Heart left ventricle (tissue), 16 donors: ENCODE results near the gene TADA3. TPM values are rescaled to one million over a fixed set of nuclear protein-coding genes. Genes with fewer than 3 reads are reported as not detected.

ENCODE experiments used
- ATAC-seq, 4 donors: fragments of 200-7000 bp; cut with Tn5 transposase; one replicate each; pipeline ENCODE4 v1.9.1; 2020 to 2022; ENCODE audit warnings: moderate library complexity in 4 of 4, mild to moderate bottlenecking in 3 of 4, moderate number of reproducible peaks in 1 of 4
- DNase-seq, 5 donors: peaks; one replicate each; pipeline ENCODE4 v3.0.0-alpha.2; 2020
- H3K27ac ChIP-seq, 12 donors: fragments of 200-600 bp; sonication (generic) in 4 of 12; one replicate each; pipeline versions ENCODE4 v1.5.0 to v1.8.0; 2016 to 2022; ENCODE audit warnings: mild to moderate bottlenecking in 2 of 12
- H3K27me3 ChIP-seq, 9 donors: fragments of 200-600 bp; sonication (generic) in 2 of 9; one replicate each; pipeline versions ENCODE4 v1.5.1 to v1.8.0; 2016 to 2022; ENCODE audit warnings: mild to moderate bottlenecking in 3 of 9
- H3K36me3 ChIP-seq, 9 donors: fragments of 200-600 bp; sonication (generic) in 2 of 9; one replicate each; pipeline versions ENCODE4 v1.5.0 to v1.8.0; 2018 to 2022; ENCODE audit warnings: mild to moderate bottlenecking in 2 of 9
- H3K4me1 ChIP-seq, 12 donors: fragments of 200-600 bp; sonication (generic) in 4 of 12; one replicate each; pipeline versions ENCODE4 v1.5.0 to v1.8.0; 2016 to 2022; ENCODE audit warnings: mild to moderate bottlenecking in 3 of 12
- H3K4me3 ChIP-seq, 12 donors: fragments of 200-600 bp; sonication (generic) in 4 of 12; one replicate each; pipeline versions ENCODE4 v1.5.0 to v1.8.0; 2017 to 2022; ENCODE audit warnings: mild to moderate bottlenecking in 9 of 12, moderate library complexity in 4 of 12
- H3K9me3 ChIP-seq, 12 donors: fragments of 200-600 bp; sonication (generic) in 4 of 12; one replicate each; pipeline versions ENCODE4 v1.5.0 to v1.8.0; 2016 to 2022; ENCODE audit warnings: mild to moderate bottlenecking in 1 of 12
- POLR2A ChIP-seq, 2 donors: fragments of 450-650 bp; IDR thresholded peaks; one replicate each; pipeline ENCODE4 v1.6.1; 2017; ENCODE audit warnings: antibody characterized with exemption in 2 of 2, mild to moderate bottlenecking in 2 of 2, moderate library complexity in 2 of 2
- WGBS, 4 donors: extraction: QIAGEN DNeasy Blood & Tissue Kit in 2 of 4; methylation state at CpG; one replicate each; pipeline versions ENCODE4 v1.1.5 to v1.1.7; 2013 to 2018; 5-methylcytosine and 5-hydroxymethylcytosine counted together
- intact Hi-C, 10 donors: fragments of 100-400 bp; cut with DNase I; formaldehyde crosslinking; loops; one replicate each; pipeline versions ENCODE4 v1.11.1 to v1.14.2; 2022
- polyA plus RNA-seq, 2 donors: library from polyadenylated mRNA; stranded (reverse); fragments of 200-250 nt; gene quantifications; one replicate each; pipeline ENCODE4 v1.2.3, GENCODE V29; 2013
- total RNA-seq, 9 donors: library from RNA; depleted of rRNA in 2 of 9; stranded (reverse); fragments of >200 nt in 2 of 9; fragmentation: NEBNext Ultra II Directional in 3 of 9; extraction: Animal tissue kit (Norgen Biotek cat#: 25700) in 3 of 9; gene quantifications; one replicate each; pipeline versions ENCODE4 v1.1.0 to v1.2.4, GENCODE V29; 2016 to 2023
- TF ChIP-seq, protein P1 (sequence below), 12 donors: fragments of 200-600 bp; sonication (generic) in 4 of 12; IDR thresholded peaks; one replicate each; pipeline versions ENCODE4 v1.5.0 to v1.8.0; 2018 to 2022; ENCODE audit warnings: antibody characterized with exemption in 12 of 12, mild to moderate bottlenecking in 5 of 12
- donor health status: ischemic (EF 13 %, LVEDD 7.1; RV severe dilation, severe dysfunction).
- donor health status: healthy with polysubstance abuse.
- donor health status: DM: no; HTN: yes; CAD: no.
- donor health status: DM: no; HTN: no; CAD: no.
- donor health status: ischemic (EF 25% LVEDD 6.9; RV normal size, moderate dysfunction).
- donor health status: ischemic (EF 25% LVEDD 5.7; RV mildly dilated, moderate dysfunction).
- donor health status: healthy.
- donor health status: DM: yes; HTN: yes; CAD: no.
- donor health status: ischemic (EF 35%, LVEDD 5.7; RV mildly dilated, moderate dysfunction).
- donor health status: nonischemic (EF 11% LVEDD 7.7; RV severe dilation, severe dysfunction).
- donor health status: DM: yes; HTN: yes; CAD: no.
- donor health status: PGD.
- donor health status: ischemic (EF 29% LVEDD 5.4; RV normal size, mild dysfunction).
- donor health status: nonischemic (EF 23%, LVEDD 6.1; RV moderate dilation, normal function).

TADA3 gene
- total and polyA plus RNA-seq, 11 donors = 32.8 to 61.5 (median 45.9) TPM

DNA sequence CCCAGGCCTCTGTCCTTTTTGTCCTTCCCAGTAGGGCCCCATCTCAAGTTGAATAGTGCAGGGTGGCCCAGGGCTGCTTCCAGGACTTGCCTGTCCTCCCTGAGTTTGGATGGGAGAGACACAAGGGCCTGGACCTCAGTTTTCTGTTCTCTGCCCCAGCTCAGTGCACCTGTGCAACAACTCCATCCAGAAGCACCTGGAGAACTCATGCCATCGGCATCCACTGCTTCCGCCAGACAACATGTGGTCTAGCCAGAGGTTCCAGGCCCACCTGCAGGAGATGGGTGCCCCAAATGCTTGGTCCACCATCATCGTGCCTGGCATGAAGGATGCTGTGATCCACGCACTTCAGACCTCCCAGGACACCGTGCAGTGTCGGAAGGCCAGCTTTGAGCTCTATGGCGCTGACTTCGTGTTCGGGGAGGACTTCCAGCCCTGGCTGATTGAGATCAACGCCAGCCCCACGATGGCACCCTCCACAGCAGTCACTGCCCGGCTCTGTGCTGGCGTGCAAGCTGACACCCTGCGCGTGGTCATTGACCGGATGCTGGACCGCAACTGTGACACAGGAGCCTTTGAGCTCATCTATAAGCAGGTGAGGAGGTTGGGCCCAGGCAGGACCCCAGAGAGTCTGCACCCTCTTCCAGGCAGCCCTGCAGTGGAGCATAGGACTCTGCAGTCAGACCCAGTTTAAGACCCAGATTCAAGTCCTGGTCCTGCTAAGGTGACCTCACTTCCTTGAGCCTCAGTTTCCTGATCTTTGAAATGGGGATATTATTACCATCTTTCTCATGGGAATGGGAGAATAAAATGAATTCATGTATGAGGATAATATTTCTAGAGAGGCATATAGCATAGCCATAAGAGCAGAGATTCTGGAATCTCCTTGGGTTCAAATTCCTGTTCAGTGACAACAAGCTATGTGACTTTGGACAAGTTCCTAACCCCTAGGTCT, 36.8 kb upstream of the TADA3 start:
- Histone ChIP-seq H3K4me3 (no peak overlapping the region), H3K27me3 (no peaks in the 10 kb centered on the region), H3K36me3 (peaks cover 0 to 73% (median 48%) of the 10 kb centered on the region in 9 donors), H3K27ac (no peak overlapping the region), H3K9me3 (no peaks in the 10 kb centered on the region), H3K4me1 (no peaks in the 10 kb centered on the region)
- intact Hi-C loops = no loop called here
- TF ChIP-seq, protein P1, sequence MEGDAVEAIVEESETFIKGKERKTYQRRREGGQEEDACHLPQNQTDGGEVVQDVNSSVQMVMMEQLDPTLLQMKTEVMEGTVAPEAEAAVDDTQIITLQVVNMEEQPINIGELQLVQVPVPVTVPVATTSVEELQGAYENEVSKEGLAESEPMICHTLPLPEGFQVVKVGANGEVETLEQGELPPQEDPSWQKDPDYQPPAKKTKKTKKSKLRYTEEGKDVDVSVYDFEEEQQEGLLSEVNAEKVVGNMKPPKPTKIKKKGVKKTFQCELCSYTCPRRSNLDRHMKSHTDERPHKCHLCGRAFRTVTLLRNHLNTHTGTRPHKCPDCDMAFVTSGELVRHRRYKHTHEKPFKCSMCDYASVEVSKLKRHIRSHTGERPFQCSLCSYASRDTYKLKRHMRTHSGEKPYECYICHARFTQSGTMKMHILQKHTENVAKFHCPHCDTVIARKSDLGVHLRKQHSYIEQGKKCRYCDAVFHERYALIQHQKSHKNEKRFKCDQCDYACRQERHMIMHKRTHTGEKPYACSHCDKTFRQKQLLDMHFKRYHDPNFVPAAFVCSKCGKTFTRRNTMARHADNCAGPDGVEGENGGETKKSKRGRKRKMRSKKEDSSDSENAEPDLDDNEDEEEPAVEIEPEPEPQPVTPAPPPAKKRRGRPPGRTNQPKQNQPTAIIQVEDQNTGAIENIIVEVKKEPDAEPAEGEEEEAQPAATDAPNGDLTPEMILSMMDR (IDR thresholded peaks at IDR 0.05) = no peak
- no peak for TF ChIP-seq POLR2A (IDR thresholded peaks at IDR 0.05)
- WGBS, 4 donors = 95 to 100% (median 96%) methylated on average over 9 to 17 of the region's 17 CpGs
- DNase-seq (no peak), ATAC-seq (peak in 1 of 4 donors; percentile 19)

DNA sequence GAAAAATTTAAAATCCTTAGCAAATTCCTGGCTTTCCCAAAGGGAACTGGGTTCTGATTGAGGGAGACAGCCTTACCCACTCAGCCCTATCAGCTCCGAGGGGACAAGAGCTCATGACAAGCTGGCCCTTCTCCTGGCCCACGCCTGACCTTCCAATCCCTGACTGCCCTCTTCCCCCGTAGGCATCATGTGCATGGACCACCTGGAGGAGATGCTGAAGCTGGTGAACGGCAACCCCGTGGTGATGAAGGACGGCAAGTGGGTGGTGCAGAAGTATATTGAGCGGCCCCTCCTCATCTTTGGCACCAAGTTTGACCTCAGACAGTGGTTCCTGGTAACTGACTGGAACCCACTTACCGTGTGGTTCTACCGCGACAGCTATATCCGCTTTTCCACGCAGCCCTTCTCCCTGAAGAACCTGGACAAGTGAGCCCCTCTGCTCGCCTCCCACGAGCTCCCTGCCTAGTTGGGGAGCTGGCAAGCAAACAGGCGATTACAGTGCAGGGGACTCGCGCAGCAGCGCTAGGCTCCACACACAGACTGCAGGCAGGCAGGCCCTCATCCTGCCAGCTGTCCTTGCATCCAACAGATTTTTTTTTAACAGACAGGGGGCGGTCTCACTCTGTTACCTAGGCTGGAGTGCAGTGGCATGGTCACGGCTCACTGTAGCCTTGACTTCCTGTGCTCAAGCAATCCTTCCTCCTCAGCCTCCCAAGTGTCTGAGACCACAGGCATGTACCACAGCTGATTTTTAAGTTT, 34.7 kb upstream of the TADA3 start:
- ATAC-seq (peak in 2 of 4 donors; percentile 7 to 21), DNase-seq (peak in 1 of 5 donors; percentile 7)
- Histone ChIP-seq H3K36me3 (peaks cover 0 to 56% (median 29%) of the 10 kb centered on the region in 9 donors), H3K9me3 (no peaks in the 10 kb centered on the region), H3K4me3 (no peak overlapping the region), H3K4me1 (no peaks in the 10 kb centered on the region), H3K27me3 (no peaks in the 10 kb centered on the region), H3K27ac (no peak overlapping the region)
- 81 to 83% (median 82%) methylated on average over 20 of the region's 20 CpGs for WGBS, 4 donors
- no peak for TF ChIP-seq POLR2A (IDR thresholded peaks at IDR 0.05)
- TF ChIP-seq, protein P1 (IDR thresholded peaks at IDR 0.05) = peak in 1 of 12 donors; percentile 14
- intact Hi-C loops = no loop called here

DNA sequence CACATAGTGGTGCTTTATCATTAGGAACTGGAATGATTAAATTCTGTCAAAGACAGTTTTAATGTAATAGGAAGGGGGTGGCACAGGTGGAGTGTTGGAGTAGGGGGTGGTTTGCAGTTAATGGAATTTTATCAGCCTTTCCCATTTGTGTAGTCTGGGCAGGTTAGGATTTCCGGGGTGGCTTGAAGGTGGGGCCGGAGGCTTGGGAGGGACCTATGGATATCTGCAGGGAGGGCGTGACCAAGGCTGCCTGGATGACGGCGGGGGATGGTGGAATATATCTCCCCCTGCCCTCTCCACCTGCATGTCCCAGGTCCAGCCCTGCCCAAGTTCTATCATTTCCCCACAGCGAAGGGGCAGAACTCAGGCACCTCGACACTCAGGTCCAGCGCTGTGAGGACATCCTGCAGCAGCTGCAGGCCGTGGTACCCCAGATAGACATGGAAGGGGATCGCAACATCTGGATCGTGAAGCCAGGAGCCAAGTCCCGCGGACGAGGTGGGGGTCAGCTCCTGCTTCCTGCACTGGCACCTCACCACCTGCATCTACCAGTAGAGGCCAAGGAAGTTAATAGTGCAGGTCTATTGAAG, 33.3 kb upstream of the TADA3 start:
- 57 to 81% (median 75%) methylated on average over 7 to 14 of the region's 14 CpGs for WGBS, 4 donors
- Histone ChIP-seq H3K36me3 (peaks cover 0 to 47% (median 23%) of the 10 kb centered on the region in 9 donors), H3K4me3 (no peak overlapping the region), H3K27ac (no peak overlapping the region), H3K4me1 (no peaks in the 10 kb centered on the region), H3K9me3 (no peaks in the 10 kb centered on the region), H3K27me3 (no peaks in the 10 kb centered on the region)
- ATAC-seq (no peak), DNase-seq (no peak)
- intact Hi-C loops = no loop called here
- TF ChIP-seq, protein P1 (IDR thresholded peaks at IDR 0.05) = no peak
- TF ChIP-seq POLR2A (IDR thresholded peaks at IDR 0.05) = no peak
